HEK293 (cell line): Measurements from ENCODE around the gene LYPD3.
A peak's percentile ranks its signal among the peaks of the same experiment; 100 is the strongest.

Experiments
- CTCF ChIA-PET: fragments of 350-600 bp; formaldehyde crosslinking; extraction: SDS; loops from one replicate; lab custom pipeline; 2021; ENCODE audit warnings: antibody characterized with exemption; lab: Yijun Ruan, JAX
- POLR2A ChIA-PET: fragments of 300-600 bp; formaldehyde crosslinking; extraction: SDS; loops from one replicate; lab custom pipeline; 2020; ENCODE audit warnings: antibody characterized with exemption, inconsistent platforms; lab: Yijun Ruan, JAX
- H3K27ac ChIP-seq: fragments of 200-500 bp; sonication (Bioruptor generic); 2 replicates; pipeline ENCODE4 v1.5.1; 2014; ENCODE audit warnings: low read depth, low read length, control low read depth, inconsistent platforms; ENCODE audit errors: extremely low read depth
- H3K36me3 ChIP-seq, 2 experiments: fragments of 200-500 bp in 1 of 2; sonication (Bioruptor generic) in 1 of 2; 1 replicate in 1 of 2; 2 replicates in 1 of 2; pipeline ENCODE4 v1.5.1; 2014 to 2017; ENCODE audit warnings: inconsistent platforms in 2 of 2, low read length in 2 of 2; ENCODE audit not compliant: control insufficient read depth in 2 of 2, insufficient read depth in 1 of 2
- H3K4me1 ChIP-seq: fragments of 200-500 bp; sonication (Bioruptor generic); 2 replicates; pipeline ENCODE4 v1.5.1; 2014; ENCODE audit warnings: mild to moderate bottlenecking, low read length, inconsistent platforms; ENCODE audit not compliant: control insufficient read depth, insufficient read depth
- H3K4me3 ChIP-seq: 2 replicates; pipeline ENCODE4 v1.5.1; 2011; ENCODE audit warnings: low read depth, mild to moderate bottlenecking, control low read depth, low read length, moderate library complexity
- H3K9me3 ChIP-seq: fragments of 200-500 bp; sonication (Bioruptor generic); 2 replicates; pipeline ENCODE4 v1.5.1; 2014; ENCODE audit warnings: low read depth, low read length, inconsistent platforms; ENCODE audit not compliant: control insufficient read depth, insufficient read depth
- GFI1B ChIP-seq: fragments of 450-650 bp; formaldehyde crosslinking; IDR thresholded peaks from 2 replicates; pipeline ENCODE4 v1.5.1; 2016; ENCODE audit warnings: missing biosample characterization, missing genetic modification characterization
- PRDM10 ChIP-seq: fragments of 450-650 bp; formaldehyde crosslinking; IDR thresholded peaks from 2 replicates; pipeline ENCODE4 v1.5.1; 2016; ENCODE audit warnings: missing biosample characterization, missing genetic modification characterization
- PRDM4 ChIP-seq: fragments of 450-650 bp; formaldehyde crosslinking; IDR thresholded peaks from 2 replicates; pipeline ENCODE4 v1.5.1; 2017; ENCODE audit warnings: missing biosample characterization, missing genetic modification characterization
- SP7 ChIP-seq: fragments of 450-650 bp; formaldehyde crosslinking; IDR thresholded peaks from 2 replicates; pipeline ENCODE4 v1.5.1; 2016; ENCODE audit warnings: missing biosample characterization, missing genetic modification characterization
- TRIM28 ChIP-seq: IDR thresholded peaks from 2 replicates; pipeline ENCODE4 v1.6.1; 2011; ENCODE audit warnings: low read length, control low read depth, borderline replicate concordance
- YY1 ChIP-seq: fragments of 450-650 bp; formaldehyde crosslinking; IDR thresholded peaks from 2 replicates; pipeline ENCODE4 v1.5.1; 2018; ENCODE audit warnings: missing biosample characterization, missing genetic modification characterization
- ZBTB20 ChIP-seq: fragments of 450-650 bp; formaldehyde crosslinking; IDR thresholded peaks from 2 replicates; pipeline ENCODE4 v1.5.1; 2016; ENCODE audit warnings: missing biosample characterization, missing genetic modification characterization
- ZBTB6 ChIP-seq: fragments of 450-650 bp; formaldehyde crosslinking; IDR thresholded peaks from 2 replicates; pipeline ENCODE4 v1.5.1; 2017; ENCODE audit warnings: missing biosample characterization, missing genetic modification characterization
- ZNF112 ChIP-seq: fragments of 450-650 bp; formaldehyde crosslinking; IDR thresholded peaks from 2 replicates; pipeline ENCODE4 v1.5.0; 2017; ENCODE audit warnings: missing biosample characterization, missing genetic modification characterization
- ZNF133 ChIP-seq: fragments of 450-650 bp; formaldehyde crosslinking; IDR thresholded peaks from 2 replicates; pipeline ENCODE4 v1.5.1; 2016; ENCODE audit warnings: missing biosample characterization, missing genetic modification characterization
- ZNF169 ChIP-seq: fragments of 450-650 bp; formaldehyde crosslinking; IDR thresholded peaks from 2 replicates; pipeline ENCODE4 v1.5.1; 2016; ENCODE audit warnings: missing biosample characterization, missing genetic modification characterization
- ZNF175 ChIP-seq: fragments of 450-650 bp; formaldehyde crosslinking; IDR thresholded peaks from 2 replicates; pipeline ENCODE4 v1.5.1; 2016; ENCODE audit warnings: missing biosample characterization, missing genetic modification characterization
- ZNF18 ChIP-seq: fragments of 450-650 bp; formaldehyde crosslinking; IDR thresholded peaks from 2 replicates; pipeline ENCODE4 v1.5.1; 2016; ENCODE audit warnings: missing biosample characterization, missing genetic modification characterization
- ZNF302 ChIP-seq: fragments of 450-650 bp; formaldehyde crosslinking; IDR thresholded peaks from 2 replicates; pipeline ENCODE4 v1.5.1; 2016; ENCODE audit warnings: missing biosample characterization, missing genetic modification characterization, low read depth
- ZNF394 ChIP-seq: fragments of 450-650 bp; formaldehyde crosslinking; IDR thresholded peaks from 2 replicates; pipeline ENCODE4 v1.5.1; 2016; ENCODE audit warnings: missing biosample characterization, missing genetic modification characterization, mild to moderate bottlenecking, moderate library complexity, borderline replicate concordance
- ZNF521 ChIP-seq: fragments of 450-650 bp; formaldehyde crosslinking; IDR thresholded peaks from 2 replicates; pipeline ENCODE4 v1.5.1; 2017; ENCODE audit warnings: missing biosample characterization, mild to moderate bottlenecking, missing genetic modification characterization
- ZNF558 ChIP-seq: fragments of 450-650 bp; formaldehyde crosslinking; IDR thresholded peaks from 2 replicates; pipeline ENCODE4 v1.5.1; 2016; ENCODE audit warnings: missing biosample characterization, missing genetic modification characterization
- ZNF560 ChIP-seq: fragments of 450-650 bp; formaldehyde crosslinking; IDR thresholded peaks from 2 replicates; pipeline ENCODE4 v1.5.1; 2017; ENCODE audit warnings: missing biosample characterization, missing genetic modification characterization, borderline replicate concordance
- ZNF580 ChIP-seq: fragments of 450-650 bp; formaldehyde crosslinking; IDR thresholded peaks from 2 replicates; pipeline ENCODE4 v1.5.1; 2016; ENCODE audit warnings: missing biosample characterization, missing genetic modification characterization
- ZNF664 ChIP-seq: fragments of 450-650 bp; formaldehyde crosslinking; IDR thresholded peaks from 2 replicates; pipeline ENCODE4 v1.5.1; 2016; ENCODE audit warnings: missing biosample characterization, missing genetic modification characterization
- ZNF692 ChIP-seq: fragments of 450-650 bp; formaldehyde crosslinking; IDR thresholded peaks from 2 replicates; pipeline ENCODE4 v1.5.1; 2016; ENCODE audit warnings: missing biosample characterization, missing genetic modification characterization
- ZNF768 ChIP-seq: fragments of 450-650 bp; formaldehyde crosslinking; IDR thresholded peaks from 2 replicates; pipeline ENCODE4 v1.5.1; 2018; ENCODE audit warnings: missing biosample characterization, mild to moderate bottlenecking, missing genetic modification characterization
- ZNF843 ChIP-seq: fragments of 450-650 bp; formaldehyde crosslinking; IDR thresholded peaks from 2 replicates; pipeline ENCODE4 v1.5.1; 2016; ENCODE audit warnings: missing biosample characterization, missing genetic modification characterization

LYPD3 gene

GRCh38 chr19:43425567-43426392 lies 39.6 kb downstream of the LYPD3 start (continued):
- no peak for TF ChIP-seq ZNF664 (tag by site-specific recombination)
- TF ChIP-seq ZNF521 (tag by site-specific recombination): no peak
- peak; percentile 46; the same call in 1 of the 2 replicates for TF ChIP-seq ZNF692
- no peak for TF ChIP-seq ZBTB6 (tag by site-specific recombination)
- peak; percentile 47; the same call in 1 of the 2 replicates for TF ChIP-seq ZBTB20 (tag by site-specific recombination)
- TF ChIP-seq ZNF843 (tag by site-specific recombination): peak; percentile 36; the same call in 1 of the 2 replicates

- Histone ChIP-seq H3K9me3 (no peaks in the 10 kb centered on the region; the same call in 1 of the 2 replicates), H3K4me1 (peaks cover 12% of the 10 kb centered on the region), H3K4me3 (no peak overlapping the region), H3K36me3 (0 out of 3 replicates have a peak, but pooled peaks cover 0 to 3% of the 10 kb centered on the region in 2 experiments), H3K27ac (no peak overlapping the region)
- POLR2A ChIA-PET: no interaction called here
- CTCF ChIA-PET: interaction anchor here (0.6 to 12.7 kb wide), 8 partner anchors 11 to 364 kb away, joined by 3 to 217 read pairs (median 4); no protein-coding TSS in a partner anchor
- TF ChIP-seq ZNF112 (tag by site-specific recombination) (no peak), GFI1B (tag by site-specific recombination) (no peak), ZNF580 (tag by site-specific recombination) (peak; percentile 35; the same call in 1 of the 2 replicates), SP7 (tag by site-specific recombination) (no peak), ZNF133 (tag by site-specific recombination) (no peak), ZNF18 (tag by site-specific recombination) (no peak), ZNF394 (tag by site-specific recombination) (peak; percentile 83; the same call in 1 of the 2 replicates), ZNF302 (no peak), TRIM28 (no peak), ZNF175 (tag by site-specific recombination) (no peak), ZNF169 (tag by site-specific recombination) (no peak), PRDM4 (tag by site-specific recombination) (no peak), ZNF768 (tag by site-specific recombination) (no peak), YY1 (tag by site-specific recombination) (no peak), ZNF560 (tag by site-specific recombination) (0 out of 2 replicates have a peak, but pooled peaks have one; percentile 14), PRDM10 (tag by site-specific recombination) (no peak), ZNF558 (peak; percentile 36; the same call in 1 of the 2 replicates)
Observed at GRCh38 chr19:43423779-43424178, 41.6 kb downstream of the LYPD3 start.
